ENCODE measurements around the gene ALAS1.

GRCh38 chr3:52218454-52218853, 20.5 kb downstream of the ALAS1 start:
- no peak for TF ChIP-seq POLR2AphosphoS5 (IDR thresholded peaks at IDR 0.05; ENCODE audit: low read depth)
- TF ChIP-seq CTCF (IDR thresholded peaks at IDR 0.05; ENCODE audit: insufficient read depth, low read length): no peak
- no peak for TF ChIP-seq REST (IDR thresholded peaks at IDR 0.05; ENCODE audit: insufficient replicate concordance, low read depth)
